ENCODE measurements around the gene ENPP6. TPM values are rescaled to one million over a fixed set of nuclear protein-coding genes. Genes with fewer than 3 reads are reported as not detected.

ENPP6 gene
- polyA plus RNA-seq, 1 of the 3 experiments (the other 2 are of a cell fraction): not detected

DNA sequence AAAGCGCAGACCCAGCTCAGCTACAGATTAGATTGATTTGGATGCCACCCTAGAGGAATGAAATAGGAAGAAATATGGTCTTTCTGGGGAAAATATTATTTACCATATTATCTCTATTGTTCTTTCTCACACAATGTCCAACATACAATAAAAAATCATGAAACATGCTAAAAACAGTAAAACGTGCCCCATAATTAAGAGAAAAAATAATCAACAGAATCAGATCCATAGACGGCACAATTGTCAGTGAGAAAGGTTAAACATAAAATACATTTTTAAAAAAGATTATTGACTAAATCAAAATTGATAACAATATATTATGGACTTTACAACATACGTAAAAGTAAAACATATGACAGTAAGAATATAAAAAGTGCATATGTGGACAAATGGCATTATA, 90.9 kb downstream of the ENPP6 start (continued):
- no peak for TF ChIP-seq ZBTB33 (IDR thresholded peaks at IDR 0.05; ENCODE audit: borderline replicate concordance, low read depth)
- TF ChIP-seq NFIC (IDR thresholded peaks at IDR 0.05; ENCODE audit: borderline replicate concordance): no peak
- no peak for TF ChIP-seq FOXJ3 (CRISPR knock-in tag; IDR thresholded peaks at IDR 0.05)
- no peak for TF ChIP-seq SIN3A (IDR thresholded peaks at IDR 0.05; ENCODE audit: borderline replicate concordance, low read depth, low read length)

- Histone ChIP-seq H3K4me1 (ENCODE audit: control insufficient read depth in 1 of 2, insufficient read depth in 2 of 2, low read depth in 1 of 2, low read length in 1 of 2) (no peaks in the 10 kb centered on the region; a peak in 1 of 4 replicates), H3K4me3 (ENCODE audit: low read depth in 2 of 2, low read length in 1 of 2) (no peak overlapping the region), H4K20me1 (ENCODE audit: insufficient read depth) (no peaks in the 10 kb centered on the region), H3K27me3 (ENCODE audit: insufficient read depth) (no peaks in the 10 kb centered on the region), H3K4me2 (no peak overlapping the region), H2AFZ (ENCODE audit: low read depth) (no peak overlapping the region), H3K9me3 (no peaks in the 10 kb centered on the region), H3K9ac (no peak overlapping the region), H3F3A (replicated peaks; ENCODE audit: insufficient read depth) (no peaks in the 10 kb centered on the region), H3K36me3 (replicated peaks in 1 of 2; ENCODE audit: control insufficient read depth in 1 of 2, insufficient read depth in 2 of 2, low read length in 1 of 2) (no peaks in the 10 kb centered on the region), H3K9me2 (no peaks in the 10 kb centered on the region), H3K79me2 (ENCODE audit: insufficient read depth) (no peaks in the 10 kb centered on the region), H3K27ac (ENCODE audit: low read depth in 2 of 2, low read length in 1 of 2) (no peak overlapping the region)
- CTCF ChIA-PET: interaction anchor here (0.9 to 1.7 kb wide), 3 partner anchors 23 to 283 kb away, joined by 3 to 5 read pairs (median 4); no protein-coding TSS in a partner anchor
- no peak for DNase-seq
- TF ChIP-seq ZBTB33 (IDR thresholded peaks at IDR 0.05; ENCODE audit: borderline replicate concordance, low read depth): no peak
- POLR2A ChIA-PET: no interaction called here
- 46% methylated on average over 13 of the region's 13 CpGs for WGBS (ENCODE audit: low lambda C conversion rate)
These were observed 94.9 kb downstream of the ENPP6 start for GRCh38 chr4:184122631-184123408.

- Histone ChIP-seq H3K27me3 (ENCODE audit: insufficient read depth) (no peaks in the 10 kb centered on the region), H2AFZ (ENCODE audit: low read depth) (no peak overlapping the region), H3K4me3 (ENCODE audit: low read depth in 2 of 2, low read length in 1 of 2) (no peak overlapping the region), H3K79me2 (ENCODE audit: insufficient read depth) (no peaks in the 10 kb centered on the region), H3K36me3 (replicated peaks in 1 of 2; ENCODE audit: control insufficient read depth in 1 of 2, insufficient read depth in 2 of 2, low read length in 1 of 2) (no peaks in the 10 kb centered on the region), H4K20me1 (ENCODE audit: insufficient read depth) (no peaks in the 10 kb centered on the region), H3K9me2 (no peaks in the 10 kb centered on the region), H3K4me1 (ENCODE audit: control insufficient read depth in 1 of 2, insufficient read depth in 2 of 2, low read depth in 1 of 2, low read length in 1 of 2) (no peaks in the 10 kb centered on the region; a peak in 1 of 4 replicates), H3K27ac (ENCODE audit: low read depth in 2 of 2, low read length in 1 of 2) (no peak overlapping the region), H3F3A (replicated peaks; ENCODE audit: insufficient read depth) (no peaks in the 10 kb centered on the region), H3K9ac (no peak overlapping the region), H3K4me2 (no peak overlapping the region), H3K9me3 (no peaks in the 10 kb centered on the region)
- WGBS (ENCODE audit: low lambda C conversion rate): 22% methylated on average over 7 of the region's 10 CpGs
- POLR2A ChIA-PET: no interaction called here
- DNase-seq: no peak
- CTCF ChIA-PET: interaction anchor here (2.0 kb wide), 1 partner anchor 20 kb away, joined by 6 read pairs; no protein-coding TSS in a partner anchor
- TF ChIP-seq JUND (IDR thresholded peaks at IDR 0.05) (no peak), FOXM1 (IDR thresholded peaks at IDR 0.05; ENCODE audit: low read depth) (no peak), CHD2 (IDR thresholded peaks at IDR 0.05; ENCODE audit: low read length, partially characterized antibody) (no peak), GATA2 (CRISPR knock-in tag; IDR thresholded peaks at IDR 0.05) (no peak), SMC3 (IDR thresholded peaks at IDR 0.05; ENCODE audit: low read depth, low read length) (no peak), SIN3A (IDR thresholded peaks at IDR 0.05; ENCODE audit: borderline replicate concordance, low read depth, low read length) (no peak), FOSL2 (IDR thresholded peaks at IDR 0.05; ENCODE audit: borderline replicate concordance, low read depth) (no peak), NFIC (IDR thresholded peaks at IDR 0.05; ENCODE audit: borderline replicate concordance) (no peak), YY1 (IDR thresholded peaks at IDR 0.05; ENCODE audit: low read depth) (no peak), TCF12 (IDR thresholded peaks at IDR 0.05) (no peak), MEF2A (IDR thresholded peaks at IDR 0.05; ENCODE audit: borderline replicate concordance, low read depth) (no peak), FOXJ3 (CRISPR knock-in tag; IDR thresholded peaks at IDR 0.05) (no peak), ZBTB33 (IDR thresholded peaks at IDR 0.05; ENCODE audit: borderline replicate concordance, low read depth) (no peak), RXRA (IDR thresholded peaks at IDR 0.05; ENCODE audit: borderline replicate concordance, low read depth) (no peak)
- TF ChIP-seq, protein P1, sequence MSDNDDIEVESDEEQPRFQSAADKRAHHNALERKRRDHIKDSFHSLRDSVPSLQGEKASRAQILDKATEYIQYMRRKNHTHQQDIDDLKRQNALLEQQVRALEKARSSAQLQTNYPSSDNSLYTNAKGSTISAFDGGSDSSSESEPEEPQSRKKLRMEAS (IDR thresholded peaks at IDR 0.05; ENCODE audit: low read depth): no peak
These were observed 97.0 kb downstream of the ENPP6 start for GRCh38 chr4:184120549-184121127.

Measured in SK-N-SH (cell line).